T-helper 1 cell treated with Interleukin-12 subunit alpha and Interleukin-12 subunit beta and Interleukin-4 antibody, amounts not matched to agents 30 μg/mL and 1 μg/mL, for 36 hours (primary cell): ENCODE measurements around the gene PNMA5.
A peak's percentile ranks its signal among the peaks of the same experiment; 100 is the strongest.
"Not testable (repeated sequence)": the region's sequence is repeated elsewhere in the genome, so short reads cannot be mapped to it uniquely, and the experiment has no call there.

ENCODE experiments used
- H3K27ac Mint-ChIP-seq: one replicate; pipeline ENCODE4 v1.8.0; 2021; ENCODE audit warnings: mild to moderate bottlenecking, mixed read lengths
- H3K27me3 Mint-ChIP-seq: one replicate; pipeline ENCODE4 v1.8.0; 2021; ENCODE audit warnings: low read depth, mixed read lengths
- H3K36me3 Mint-ChIP-seq: one replicate; pipeline ENCODE4 v1.8.0; 2021; ENCODE audit warnings: low read depth, mixed read lengths
- H3K4me1 Mint-ChIP-seq: one replicate; pipeline ENCODE4 v1.8.0; 2021; ENCODE audit warnings: low read depth, mixed read lengths
- H3K4me3 Mint-ChIP-seq: one replicate; pipeline ENCODE4 v1.8.0; 2021; ENCODE audit warnings: mild to moderate bottlenecking, moderate library complexity, mixed read lengths
- H3K9me3 Mint-ChIP-seq: one replicate; pipeline ENCODE4 v1.8.0; 2021; ENCODE audit warnings: mixed read lengths

PNMA5 gene

DNA sequence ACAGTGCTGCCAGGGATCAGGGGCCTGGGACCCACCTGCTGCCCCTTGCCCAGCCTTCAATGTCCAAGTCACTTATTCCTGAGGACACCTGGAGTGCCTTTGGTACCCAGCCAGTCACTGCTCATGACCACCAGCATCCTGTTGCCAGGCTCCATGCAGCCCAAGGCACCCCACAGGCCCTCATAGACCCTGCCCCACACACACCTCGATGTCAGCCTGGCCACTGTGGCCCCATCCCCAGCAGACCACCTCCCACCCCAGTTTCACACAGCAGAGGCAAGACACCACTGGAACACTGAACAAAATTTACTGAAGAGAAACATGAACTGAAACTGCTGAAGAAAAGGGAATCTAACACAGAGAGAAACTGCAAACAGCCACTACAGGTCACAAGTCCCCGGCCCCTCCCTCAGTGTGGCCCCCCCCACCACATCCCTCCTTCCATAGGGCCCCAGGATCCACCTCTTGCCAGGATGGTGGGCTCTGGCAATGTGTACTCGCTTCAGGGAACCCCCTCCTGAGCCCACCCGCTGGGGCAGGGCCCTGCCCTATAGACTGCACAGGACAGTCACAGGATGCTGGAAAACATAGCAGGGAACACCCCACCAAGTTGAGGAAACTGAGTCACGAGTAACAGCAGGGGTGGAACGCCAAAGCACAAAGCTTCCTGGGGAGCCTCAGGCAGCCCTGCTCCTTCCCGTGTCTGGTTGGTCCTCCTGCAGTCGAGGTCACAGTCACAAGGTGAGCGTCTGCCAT is 5.2 kb downstream of the PNMA5 start:
- Mint-ChIP-seq H3K27me3 (no peaks in the 10 kb centered on the region), H3K36me3 (no peaks in the 10 kb centered on the region), H3K9me3 (no peaks in the 10 kb centered on the region), H3K27ac (peak overlapping the region; percentile 76), H3K4me1 (peaks cover 24% of the 10 kb centered on the region), H3K4me3 (peak overlapping the region; percentile 48)

DNA sequence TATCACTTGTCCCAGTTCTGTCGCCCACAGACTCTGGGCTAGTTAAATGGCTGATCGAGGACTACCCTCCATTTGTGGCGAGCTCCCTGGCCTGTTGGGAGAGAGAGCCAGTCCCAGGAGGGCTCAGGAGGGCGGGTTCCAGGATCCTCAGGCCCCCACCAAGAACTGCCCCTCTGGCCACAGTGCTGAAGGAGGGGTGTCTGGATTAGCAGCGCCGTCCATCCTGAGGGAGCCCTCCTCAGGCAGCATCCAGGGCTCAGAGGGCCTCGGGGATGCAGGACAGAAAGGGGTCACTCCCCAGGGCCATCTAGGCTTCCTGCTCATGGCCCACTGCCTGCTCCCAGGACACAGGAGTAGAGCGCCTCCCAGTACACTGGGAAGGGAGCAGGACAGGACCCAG is 6.1 kb downstream of the PNMA5 start:
- no peak overlapping the region for H3K4me3 Mint-ChIP-seq
- no peaks in the 10 kb centered on the region for H3K36me3 Mint-ChIP-seq
- H3K9me3 Mint-ChIP-seq = no peaks in the 10 kb centered on the region
- H3K27me3 Mint-ChIP-seq = no peaks in the 10 kb centered on the region
- peaks cover 24% of the 10 kb centered on the region for H3K4me1 Mint-ChIP-seq
- no peak overlapping the region for H3K27ac Mint-ChIP-seq

DNA sequence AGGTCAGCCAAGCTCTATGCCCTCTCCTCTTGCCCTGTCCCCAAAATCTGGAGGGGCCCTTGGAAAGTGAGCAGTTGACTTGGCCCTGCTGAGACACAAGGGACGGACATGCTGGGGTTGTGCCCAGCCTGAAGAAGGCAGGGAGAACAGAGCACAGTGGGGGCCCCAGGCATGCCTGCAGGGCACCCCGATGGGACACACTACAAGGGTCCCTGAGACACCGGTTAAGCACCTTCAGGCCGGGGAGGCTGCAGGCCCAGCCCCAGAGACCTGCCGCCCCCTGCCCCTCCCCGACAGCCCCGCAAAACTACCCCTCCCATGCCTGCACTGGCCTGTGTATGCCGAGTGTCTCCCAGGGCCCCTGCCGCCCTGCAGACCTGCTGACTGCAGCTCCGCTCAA is 6.8 kb downstream of the PNMA5 start:
- H3K9me3 Mint-ChIP-seq, H3K36me3 Mint-ChIP-seq, H3K27ac Mint-ChIP-seq, H3K27me3 Mint-ChIP-seq, H3K4me3 Mint-ChIP-seq: not testable (repeated sequence)
- H3K4me1 Mint-ChIP-seq = peaks cover 23% of the 10 kb centered on the region

DNA sequence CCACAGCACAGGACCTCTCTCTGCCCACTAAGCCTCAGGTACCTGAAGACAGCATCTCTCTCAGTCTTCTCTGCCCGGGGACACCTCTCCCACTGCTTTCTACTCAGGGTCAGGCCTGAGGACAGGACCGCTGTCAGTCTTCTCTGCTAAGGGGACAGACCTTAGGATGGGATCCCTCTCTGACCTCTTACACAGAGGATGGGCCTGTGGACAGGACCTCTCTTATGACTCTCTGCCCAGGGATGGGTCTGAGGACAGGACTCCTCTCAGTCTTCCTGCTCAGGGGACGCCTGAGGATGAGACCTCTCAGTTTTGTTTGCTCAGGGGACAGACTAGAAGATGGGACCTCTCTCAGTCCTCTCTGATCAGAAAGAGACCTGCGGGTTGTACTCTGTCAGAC is 8.5 kb downstream of the PNMA5 start:
- not testable (repeated sequence) for H3K9me3 Mint-ChIP-seq, H3K27me3 Mint-ChIP-seq, H3K27ac Mint-ChIP-seq, H3K4me1 Mint-ChIP-seq, H3K4me3 Mint-ChIP-seq, H3K36me3 Mint-ChIP-seq

DNA sequence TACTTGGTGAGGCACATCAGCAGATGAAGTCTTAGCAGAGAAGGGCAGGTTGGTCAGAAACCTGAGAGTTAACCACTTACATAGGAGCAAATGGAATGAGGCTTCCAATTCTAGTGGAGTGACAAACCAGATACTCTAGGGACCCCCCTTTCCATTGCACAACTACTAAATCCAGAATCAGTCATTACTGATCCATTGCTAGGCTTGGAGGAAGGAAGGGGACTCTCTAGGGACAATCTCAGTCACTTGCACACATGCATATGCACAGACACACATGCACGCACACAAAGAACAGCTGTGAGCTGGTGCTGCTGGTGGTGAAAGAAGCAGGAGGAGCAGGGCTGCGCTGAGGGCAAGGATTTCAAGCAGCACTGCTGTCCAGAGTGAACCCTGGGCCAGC is 25.7 kb downstream of the PNMA5 start:
- H3K9me3 Mint-ChIP-seq = no peaks in the 10 kb centered on the region
- H3K4me3 Mint-ChIP-seq = no peak overlapping the region
- no peaks in the 10 kb centered on the region for H3K27me3 Mint-ChIP-seq
- H3K4me1 Mint-ChIP-seq = no peaks in the 10 kb centered on the region
- no peaks in the 10 kb centered on the region for H3K36me3 Mint-ChIP-seq
- no peak overlapping the region for H3K27ac Mint-ChIP-seq

DNA sequence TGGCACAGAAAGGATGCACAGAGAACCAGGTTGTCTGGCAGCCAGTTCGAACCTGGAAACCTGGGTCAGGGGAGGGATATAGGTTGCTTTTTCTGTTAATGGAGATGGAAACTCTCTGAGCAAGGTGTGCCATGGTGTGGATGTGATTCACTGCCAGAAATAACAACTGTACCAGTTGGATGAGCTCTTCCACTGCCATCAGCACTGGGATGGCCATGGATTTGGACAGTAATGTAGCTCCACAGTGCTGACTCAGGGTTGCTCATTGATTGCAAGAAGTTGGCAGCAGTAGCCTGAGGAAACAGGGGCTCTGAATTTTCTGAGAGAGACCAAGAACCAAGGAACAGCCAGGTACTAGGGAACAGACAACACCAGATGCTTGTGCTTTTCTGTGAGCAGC is 33.8 kb downstream of the PNMA5 start:
- Mint-ChIP-seq H3K27me3 (no peaks in the 10 kb centered on the region), H3K4me1 (peaks cover 5% of the 10 kb centered on the region), H3K36me3 (peaks cover 2% of the 10 kb centered on the region), H3K27ac (no peak overlapping the region), H3K4me3 (no peak overlapping the region), H3K9me3 (no peaks in the 10 kb centered on the region)

DNA sequence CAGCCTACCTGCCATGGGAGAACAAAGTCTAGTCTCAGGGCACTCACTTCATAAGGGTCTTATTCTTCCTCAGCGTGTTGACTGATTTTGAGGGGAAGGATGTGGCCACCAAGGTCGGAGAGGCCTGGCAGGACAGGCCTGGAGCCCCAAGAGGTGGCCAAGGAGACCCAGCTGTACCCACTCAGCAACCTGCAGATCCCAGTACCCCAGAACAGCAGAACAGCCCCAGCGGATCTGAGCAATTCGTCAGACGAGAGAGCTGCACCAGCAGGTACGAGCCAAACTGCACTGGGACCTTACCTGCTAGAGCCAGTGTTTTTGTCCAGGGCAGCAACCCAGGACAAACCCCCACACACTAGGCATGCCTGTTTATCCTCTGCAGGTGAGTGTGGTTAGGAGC is 34.3 kb downstream of the PNMA5 start:
- Mint-ChIP-seq H3K4me3 (no peak overlapping the region), H3K4me1 (peaks cover 5% of the 10 kb centered on the region), H3K27me3 (no peaks in the 10 kb centered on the region), H3K36me3 (peaks cover 2% of the 10 kb centered on the region), H3K27ac (no peak overlapping the region), H3K9me3 (no peaks in the 10 kb centered on the region)

DNA sequence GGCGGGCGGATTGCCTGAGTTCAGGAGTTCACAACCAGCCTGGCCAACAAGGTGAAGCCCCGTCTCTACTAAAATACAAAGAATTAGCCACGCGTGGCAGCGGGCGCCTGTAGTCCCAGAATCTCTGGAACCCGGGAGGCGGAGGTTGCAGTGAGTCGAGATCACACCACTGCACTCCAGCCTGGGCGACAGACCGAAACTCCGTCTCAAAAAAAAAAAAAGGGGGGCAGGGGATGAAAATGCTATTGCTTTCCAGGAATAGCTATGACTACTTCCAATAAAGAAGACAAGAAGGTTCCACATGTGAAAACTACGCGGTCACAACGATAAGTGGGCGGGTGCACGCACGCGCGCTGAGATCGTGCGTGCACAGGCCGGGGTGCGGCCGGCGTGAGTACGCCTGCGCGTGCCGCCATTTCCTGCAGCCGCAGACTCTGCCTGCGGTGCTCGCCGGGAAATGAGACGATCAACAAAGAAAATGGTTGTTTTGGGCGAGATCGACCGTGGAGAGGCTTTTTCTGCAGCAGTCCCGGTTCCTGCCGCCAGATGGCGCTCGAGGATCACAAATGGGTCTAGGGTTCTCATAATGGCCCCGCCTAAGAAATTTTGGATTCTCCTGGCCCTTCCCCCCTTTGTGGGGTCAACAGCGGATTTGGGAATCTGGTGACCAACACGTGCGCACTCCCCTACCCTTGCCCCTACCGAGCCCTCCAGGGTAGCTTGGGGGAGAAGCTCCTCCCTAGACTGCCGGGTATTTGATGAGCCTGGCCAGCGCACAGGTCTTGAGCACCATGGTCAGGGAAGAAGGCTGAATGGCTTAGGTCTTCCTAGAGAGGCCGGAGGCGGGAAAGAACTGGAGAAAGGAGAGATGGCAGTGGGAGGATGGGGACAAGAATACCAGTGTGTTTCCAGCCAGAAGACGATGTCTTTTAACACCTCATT is 35.1 kb downstream of the PNMA5 start:
- no peaks in the 10 kb centered on the region for H3K9me3 Mint-ChIP-seq
- H3K27me3 Mint-ChIP-seq = no peaks in the 10 kb centered on the region
- peaks cover 5% of the 10 kb centered on the region for H3K4me1 Mint-ChIP-seq
- H3K27ac Mint-ChIP-seq = peak overlapping the region; percentile 86
- H3K36me3 Mint-ChIP-seq = peaks cover 2% of the 10 kb centered on the region
- H3K4me3 Mint-ChIP-seq = peak overlapping the region; percentile 68

DNA sequence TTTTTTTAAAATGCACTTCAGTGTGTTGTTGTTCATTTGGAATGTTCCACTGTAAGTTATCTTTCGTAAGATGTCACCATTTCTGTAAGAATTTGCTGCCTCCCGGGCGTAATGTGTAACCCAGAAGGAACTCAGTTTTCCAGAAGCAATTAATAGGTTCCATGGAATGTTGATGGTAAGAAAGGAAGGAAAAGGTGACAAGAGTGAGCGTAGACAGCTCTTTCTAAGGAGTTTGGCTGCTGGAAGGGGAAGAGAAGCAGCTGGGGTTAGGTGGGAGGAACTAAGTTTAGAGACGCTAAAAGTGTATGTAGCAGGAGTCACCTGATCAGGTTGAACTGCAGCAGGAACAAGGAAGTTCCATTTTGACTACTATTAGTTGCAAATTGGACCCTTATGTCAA is 35.9 kb downstream of the PNMA5 start:
- Mint-ChIP-seq H3K4me3 (peak overlapping the region; percentile 12), H3K27me3 (no peaks in the 10 kb centered on the region), H3K36me3 (peaks cover 2% of the 10 kb centered on the region), H3K27ac (peak overlapping the region; percentile 86), H3K9me3 (no peaks in the 10 kb centered on the region), H3K4me1 (peaks cover 5% of the 10 kb centered on the region)

DNA sequence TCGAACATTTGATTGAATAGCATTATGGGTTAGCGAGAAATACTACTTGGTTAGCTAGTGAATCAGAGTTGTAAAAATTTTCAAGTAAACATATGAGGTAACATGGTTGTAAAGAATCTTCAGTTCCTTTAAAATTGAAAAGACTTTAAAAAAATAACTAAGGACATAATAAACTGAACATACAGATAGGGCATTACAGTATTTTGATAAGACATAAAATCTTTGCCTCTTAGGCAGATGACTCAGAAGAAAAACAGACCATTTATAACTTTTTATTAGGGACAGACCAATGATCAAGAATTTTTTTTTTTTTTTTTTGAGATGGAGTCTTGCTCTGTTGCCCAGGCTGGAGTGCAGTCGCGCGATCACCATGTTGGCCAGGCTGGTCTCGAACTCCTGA is 43.1 kb downstream of the PNMA5 start:
- no peaks in the 10 kb centered on the region for H3K9me3 Mint-ChIP-seq
- H3K27ac Mint-ChIP-seq = no peak overlapping the region
- no peaks in the 10 kb centered on the region for H3K27me3 Mint-ChIP-seq
- no peaks in the 10 kb centered on the region for H3K36me3 Mint-ChIP-seq
- no peaks in the 10 kb centered on the region for H3K4me1 Mint-ChIP-seq
- H3K4me3 Mint-ChIP-seq = no peak overlapping the region

DNA sequence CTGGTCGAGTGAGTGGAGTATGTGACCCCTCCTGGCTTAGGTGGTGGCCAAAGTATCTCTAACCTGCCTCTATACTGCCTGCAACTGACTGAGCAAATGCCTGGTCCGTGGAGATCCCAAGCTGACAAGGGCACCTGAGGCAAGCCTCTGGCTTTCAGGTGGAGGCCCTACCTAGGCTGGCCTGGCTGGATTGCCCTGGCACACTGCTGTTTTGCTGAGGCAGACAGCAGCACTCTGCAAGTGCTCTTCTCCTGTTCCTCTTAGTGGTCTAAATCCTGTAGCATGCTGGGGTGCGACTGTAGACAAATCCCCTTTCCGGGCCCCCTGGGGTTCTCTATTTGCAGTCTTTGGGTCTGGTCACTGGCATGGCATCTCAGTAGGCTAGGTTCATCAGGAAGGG is 44.8 kb downstream of the PNMA5 start:
- H3K27me3 Mint-ChIP-seq = no peaks in the 10 kb centered on the region
- no peaks in the 10 kb centered on the region for H3K4me1 Mint-ChIP-seq
- H3K9me3 Mint-ChIP-seq = no peaks in the 10 kb centered on the region
- H3K4me3 Mint-ChIP-seq = no peak overlapping the region
- H3K36me3 Mint-ChIP-seq = no peaks in the 10 kb centered on the region
- H3K27ac Mint-ChIP-seq = no peak overlapping the region

DNA sequence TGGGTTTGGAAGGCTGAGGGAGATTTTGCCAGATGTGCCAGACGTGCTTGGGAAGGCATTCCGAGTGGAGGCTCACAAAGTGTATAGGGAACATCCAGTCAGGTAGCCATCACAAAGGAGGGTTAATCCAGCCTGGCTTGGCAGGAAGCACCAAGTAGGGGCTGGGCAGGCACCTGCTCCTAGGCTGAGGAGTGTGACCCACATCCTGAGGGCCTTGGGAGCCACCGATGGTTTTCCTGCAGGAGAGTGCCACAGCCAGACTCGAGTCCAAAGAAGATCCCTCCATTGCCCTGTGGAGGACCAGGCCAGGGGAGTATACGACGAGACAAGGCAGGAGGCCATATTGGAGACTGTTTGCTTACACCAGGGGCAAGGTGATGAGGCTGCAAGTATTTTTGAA is 47.2 kb downstream of the PNMA5 start:
- Mint-ChIP-seq H3K27me3 (no peaks in the 10 kb centered on the region), H3K9me3 (no peaks in the 10 kb centered on the region), H3K4me3 (no peak overlapping the region), H3K4me1 (peaks cover 3% of the 10 kb centered on the region), H3K27ac (no peak overlapping the region), H3K36me3 (no peaks in the 10 kb centered on the region)

DNA sequence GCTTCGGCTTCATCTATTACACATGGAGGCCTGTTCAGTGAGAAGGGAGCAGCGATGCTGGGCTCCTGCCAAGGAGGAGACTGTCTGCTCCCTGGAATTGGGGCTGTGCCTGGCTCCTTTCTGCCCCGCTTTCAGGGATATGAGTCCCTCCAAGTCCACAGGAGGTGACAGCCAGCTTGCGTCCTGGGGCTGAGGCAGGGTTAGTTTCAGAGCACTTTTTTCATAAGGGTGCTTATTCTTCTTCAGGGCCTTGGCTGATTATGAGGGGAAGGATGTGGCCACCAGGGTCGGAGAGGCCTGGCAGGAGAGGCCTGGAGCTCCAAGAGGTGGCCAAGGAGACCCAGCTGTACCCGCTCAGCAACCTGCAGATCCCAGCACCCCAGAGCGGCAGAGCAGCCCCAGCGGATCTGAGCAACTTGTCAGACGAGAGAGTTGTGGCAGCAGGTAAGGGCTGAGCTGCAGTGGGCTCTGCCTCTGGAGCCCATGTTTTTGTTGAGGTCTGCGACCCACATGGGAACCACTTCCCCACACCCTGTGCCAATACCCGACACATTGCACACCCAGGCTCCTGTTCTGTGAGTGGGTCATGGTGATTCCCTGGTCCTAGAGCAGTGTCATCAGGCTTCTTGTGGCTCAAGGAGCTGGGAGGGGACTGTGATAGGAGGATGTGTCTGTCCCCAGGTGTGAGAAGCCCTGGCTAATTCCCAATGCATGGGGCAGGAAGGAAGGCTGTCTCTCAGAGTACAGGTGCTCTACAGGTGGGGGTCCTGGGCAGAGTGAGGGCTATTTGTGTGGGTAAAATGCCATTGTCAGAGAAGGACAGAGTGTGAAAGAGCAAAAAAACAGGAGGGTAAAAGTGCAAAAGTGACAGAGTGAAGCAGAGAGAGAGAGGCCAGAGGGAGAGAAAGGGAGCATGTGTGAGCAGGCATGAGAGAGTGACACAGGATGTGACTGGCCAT is 48.6 kb downstream of the PNMA5 start:
- H3K27me3 Mint-ChIP-seq = no peaks in the 10 kb centered on the region
- H3K4me1 Mint-ChIP-seq = peaks cover 10% of the 10 kb centered on the region
- H3K4me3 Mint-ChIP-seq = no peak overlapping the region
- H3K9me3 Mint-ChIP-seq = no peaks in the 10 kb centered on the region
- H3K36me3 Mint-ChIP-seq = no peaks in the 10 kb centered on the region
- H3K27ac Mint-ChIP-seq = no peak overlapping the region

DNA sequence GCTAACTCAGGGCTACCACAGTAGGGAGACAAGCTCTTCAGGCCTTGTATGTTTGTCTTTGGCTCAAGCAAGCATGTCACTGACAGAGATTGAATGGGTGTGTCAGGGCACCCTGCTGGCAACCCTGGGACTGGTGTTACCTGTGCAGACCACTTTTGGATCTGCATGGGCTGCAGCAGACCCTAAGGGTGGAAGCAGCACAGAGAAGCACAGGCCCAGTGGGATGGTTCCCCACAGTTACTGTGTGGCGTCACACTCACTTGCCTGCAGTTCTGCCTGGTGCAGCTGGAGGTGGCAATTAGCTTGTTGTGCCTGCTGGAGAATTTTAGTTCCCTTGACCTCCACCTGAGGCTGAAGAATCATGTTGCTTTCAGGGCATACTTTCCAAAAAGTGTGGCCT is 50.1 kb downstream of the PNMA5 start:
- Mint-ChIP-seq H3K27ac (no peak overlapping the region), H3K4me3 (no peak overlapping the region)

More for the DNA sequence above, 50.1 kb downstream of the PNMA5 start:
- H3K9me3 Mint-ChIP-seq = no peaks in the 10 kb centered on the region
- no peaks in the 10 kb centered on the region for H3K27me3 Mint-ChIP-seq
- H3K36me3 Mint-ChIP-seq = no peaks in the 10 kb centered on the region
- peaks cover 10% of the 10 kb centered on the region for H3K4me1 Mint-ChIP-seq
